Epidermal melanocyte (primary cell): ENCODE data around the gene FAAH.

Experiments used
- DNase-seq: peaks from one replicate; pipeline ENCODE4 v3.0.0; 2011; ENCODE audit warnings: low spot score; ENCODE audit not compliant: insufficient read length

The FAAH gene

GRCh38 chr1:46421739-46422138 is 27.6 kb downstream of the FAAH start:
- no peak for DNase-seq

DNA sequence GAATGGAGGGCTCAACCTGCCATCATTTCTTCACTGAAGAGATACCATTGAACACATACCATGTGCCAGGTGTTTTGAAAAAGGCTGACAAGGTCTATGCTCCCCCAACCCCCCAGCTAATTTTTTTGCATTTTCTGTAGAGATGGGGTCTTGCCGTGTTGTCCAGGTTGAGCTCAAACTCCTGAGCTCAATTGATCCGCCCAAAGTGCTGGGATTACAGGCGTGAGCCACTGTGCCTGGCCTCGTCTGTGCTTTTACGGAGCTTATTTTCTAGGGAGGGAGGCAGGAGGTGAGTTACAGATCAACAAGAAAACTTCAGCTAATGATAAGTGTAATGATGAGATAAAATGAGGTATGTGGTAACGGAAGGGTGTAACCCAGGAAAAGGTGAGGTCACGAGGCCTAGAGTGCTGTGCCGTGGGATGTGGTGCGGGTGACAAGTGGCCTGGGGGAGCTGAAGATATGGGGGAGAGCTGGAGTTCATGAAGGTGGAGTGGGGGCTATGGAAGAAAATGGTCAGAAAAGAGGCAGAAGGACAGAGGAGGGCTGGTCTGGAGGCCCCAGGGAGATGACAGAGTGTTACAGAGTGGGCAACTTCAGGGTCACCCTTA is 28.2 kb downstream of the FAAH start:
- no peak for DNase-seq

DNA sequence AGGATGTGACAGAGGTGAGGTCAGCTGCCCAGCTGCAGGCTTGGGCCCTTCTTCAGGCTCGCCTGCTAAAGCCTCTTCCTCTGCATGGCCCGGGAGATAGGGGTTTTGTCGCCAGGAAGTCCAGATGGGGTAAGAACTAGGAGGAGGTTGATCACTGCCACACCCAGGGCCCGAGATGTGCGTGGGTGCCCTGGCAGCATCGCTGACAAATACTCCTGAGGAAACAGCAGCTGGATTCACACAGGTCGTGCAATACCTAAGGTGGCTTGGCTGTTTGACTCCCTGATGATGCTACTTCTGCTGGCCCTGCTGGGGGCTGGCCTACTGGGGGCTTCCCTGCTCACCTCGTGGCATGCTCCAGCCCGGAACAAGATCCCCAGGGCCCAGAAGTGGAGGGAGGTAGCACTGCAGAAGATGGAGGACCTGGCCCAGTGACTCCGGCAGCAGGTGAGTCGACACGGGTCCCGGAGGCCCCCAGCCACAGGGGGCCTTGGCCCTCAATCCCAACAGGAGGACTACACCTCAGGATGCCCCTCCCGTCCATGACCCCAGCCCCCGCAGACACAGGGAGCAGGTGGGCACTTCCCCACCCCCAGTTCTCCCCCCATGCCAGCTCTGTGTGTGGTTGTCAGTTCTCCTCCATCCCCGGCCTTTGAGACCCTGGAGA is 29.6 kb downstream of the FAAH start:
- no peak for DNase-seq

DNA sequence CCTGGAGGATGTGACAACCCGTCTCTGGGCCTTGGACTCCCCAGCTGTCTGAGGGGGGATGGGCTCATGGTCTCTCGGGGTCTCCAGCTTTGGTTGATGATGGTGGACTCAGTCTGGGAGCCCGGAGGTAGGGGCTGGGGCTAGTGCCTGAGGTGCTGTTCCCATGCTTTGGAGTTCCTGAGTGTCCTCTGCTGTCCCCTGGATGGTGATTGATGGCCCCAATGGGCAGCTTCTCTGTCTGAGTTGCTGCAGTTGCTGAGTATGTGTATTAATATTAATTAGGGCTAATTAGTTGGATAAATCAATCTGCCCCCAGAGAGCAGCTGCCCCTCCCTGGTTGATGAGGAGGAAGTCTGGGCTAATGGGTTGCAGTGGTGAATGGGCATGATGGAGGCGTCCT is 30.6 kb downstream of the FAAH start:
- DNase-seq, result no peak

- DNase-seq, result no peak
These were observed 31.6 kb downstream of the FAAH start for GRCh38 chr1:46425726-46426125.

DNA sequence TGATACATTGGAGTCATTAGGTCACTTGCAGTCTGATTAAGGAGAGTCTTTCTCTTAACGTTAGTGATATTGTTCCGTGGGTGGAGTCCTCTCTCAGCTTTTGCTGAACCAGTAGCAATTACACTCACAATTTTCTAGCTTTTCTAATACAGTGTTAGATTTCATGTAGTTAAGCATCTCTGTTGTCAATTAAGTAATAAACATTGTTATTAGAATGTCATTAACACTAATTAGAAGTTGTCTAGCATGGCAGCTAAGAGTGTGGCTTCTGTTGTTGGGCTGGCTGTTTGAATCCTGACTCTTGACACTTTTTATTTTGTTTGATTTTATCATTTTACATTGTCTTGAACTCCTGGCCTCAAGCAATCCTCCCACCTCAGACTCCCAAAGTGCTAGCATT is 33.4 kb downstream of the FAAH start:
- DNase-seq, result no peak

DNA sequence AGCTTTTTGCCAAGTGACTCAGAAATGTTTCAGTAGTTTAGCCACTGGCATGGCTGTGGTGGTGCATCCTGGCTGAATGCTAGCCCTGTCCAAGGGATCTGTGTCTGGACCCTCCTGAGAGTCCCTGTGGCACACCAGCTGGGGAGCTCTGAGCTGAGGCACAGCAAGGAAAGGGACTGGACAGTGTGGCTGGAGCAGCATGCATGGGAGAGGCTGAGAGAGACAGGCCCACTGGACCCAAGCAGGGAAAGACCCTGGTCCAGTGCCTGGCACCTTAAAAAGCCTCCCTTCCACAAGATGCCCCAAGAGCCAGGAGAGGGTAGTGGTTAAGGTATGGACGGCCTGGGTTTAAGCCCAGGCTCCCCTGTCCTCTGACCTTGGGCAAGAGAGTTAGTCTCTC is 35.3 kb downstream of the FAAH start:
- DNase-seq, result no peak

- no peak for DNase-seq
These were observed 37.6 kb downstream of the FAAH start for GRCh38 chr1:46431695-46432094.

DNA sequence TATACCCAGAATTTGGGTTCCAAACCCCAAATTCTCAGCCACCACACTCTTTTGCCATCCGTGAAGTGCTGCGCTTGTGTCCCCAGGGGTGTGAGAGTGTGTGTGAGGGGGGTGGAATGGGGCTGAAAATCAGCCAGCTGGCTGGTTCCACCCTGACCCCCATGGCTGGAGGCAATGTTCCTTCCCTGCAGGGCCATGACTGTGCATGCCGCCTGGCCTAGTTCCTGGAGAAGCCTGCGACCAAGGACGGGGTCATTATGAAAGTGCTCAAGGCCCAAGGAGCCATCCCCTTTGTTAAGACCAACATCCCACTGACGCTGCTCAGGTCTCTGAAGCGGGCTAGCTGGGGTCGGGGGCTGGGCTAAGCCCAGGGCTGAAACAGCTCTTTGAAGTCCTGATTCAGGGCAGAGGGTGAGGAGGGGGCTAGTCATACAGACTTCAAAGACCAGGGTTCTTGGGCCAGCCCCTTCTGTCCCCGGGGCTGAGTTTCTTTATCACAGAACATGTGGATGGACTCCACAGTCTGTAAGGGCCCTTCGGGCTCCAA is 38.7 kb downstream of the FAAH start:
- DNase-seq, result no peak

DNA sequence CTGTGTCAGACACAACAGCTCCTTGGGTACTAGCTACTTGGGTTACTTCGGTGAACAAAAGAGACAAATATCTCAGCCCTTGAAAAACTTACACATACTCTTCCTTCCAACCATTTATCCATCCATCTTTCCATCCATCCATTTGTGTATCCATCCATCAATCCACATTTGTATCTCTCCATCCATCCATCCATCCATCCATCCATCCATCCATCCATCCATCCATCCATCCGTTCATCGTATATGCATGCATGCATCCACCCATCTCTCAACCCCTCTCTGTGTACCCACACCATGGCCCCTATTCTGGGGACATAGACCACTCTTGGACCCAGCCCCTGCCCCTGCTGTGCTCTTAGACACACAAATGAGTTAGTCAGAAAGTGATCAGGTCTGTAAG is 40.2 kb downstream of the FAAH start:
- no peak for DNase-seq

- no peak for DNase-seq
These were observed 42.7 kb downstream of the FAAH start for GRCh38 chr1:46436844-46437243.

DNA sequence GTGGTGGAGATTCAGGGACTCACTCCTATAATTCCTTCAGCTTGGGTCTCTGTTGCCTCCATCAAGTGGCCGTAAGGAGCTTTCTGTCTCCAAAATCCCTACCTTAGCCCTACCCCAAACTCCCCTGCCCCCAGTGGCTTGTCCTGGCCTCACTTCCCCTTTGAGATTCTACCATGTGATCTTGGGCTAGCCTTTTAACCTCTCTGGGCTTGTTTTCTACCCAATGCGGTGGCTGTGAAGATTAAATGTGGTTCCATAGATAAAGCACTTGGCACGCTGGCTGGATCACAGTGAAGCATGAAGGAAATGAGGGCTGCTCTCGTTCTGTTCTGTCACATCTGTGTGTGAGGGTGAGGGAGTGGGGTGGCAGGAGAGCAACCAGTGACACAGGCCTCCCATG is 43.6 kb downstream of the FAAH start:
- no peak for DNase-seq

- no peak for DNase-seq
These were observed 44.2 kb downstream of the FAAH start for GRCh38 chr1:46438346-46438745.

GRCh38 chr1:46440478-46440877 is 46.4 kb downstream of the FAAH start:
- DNase-seq, result no peak

DNA sequence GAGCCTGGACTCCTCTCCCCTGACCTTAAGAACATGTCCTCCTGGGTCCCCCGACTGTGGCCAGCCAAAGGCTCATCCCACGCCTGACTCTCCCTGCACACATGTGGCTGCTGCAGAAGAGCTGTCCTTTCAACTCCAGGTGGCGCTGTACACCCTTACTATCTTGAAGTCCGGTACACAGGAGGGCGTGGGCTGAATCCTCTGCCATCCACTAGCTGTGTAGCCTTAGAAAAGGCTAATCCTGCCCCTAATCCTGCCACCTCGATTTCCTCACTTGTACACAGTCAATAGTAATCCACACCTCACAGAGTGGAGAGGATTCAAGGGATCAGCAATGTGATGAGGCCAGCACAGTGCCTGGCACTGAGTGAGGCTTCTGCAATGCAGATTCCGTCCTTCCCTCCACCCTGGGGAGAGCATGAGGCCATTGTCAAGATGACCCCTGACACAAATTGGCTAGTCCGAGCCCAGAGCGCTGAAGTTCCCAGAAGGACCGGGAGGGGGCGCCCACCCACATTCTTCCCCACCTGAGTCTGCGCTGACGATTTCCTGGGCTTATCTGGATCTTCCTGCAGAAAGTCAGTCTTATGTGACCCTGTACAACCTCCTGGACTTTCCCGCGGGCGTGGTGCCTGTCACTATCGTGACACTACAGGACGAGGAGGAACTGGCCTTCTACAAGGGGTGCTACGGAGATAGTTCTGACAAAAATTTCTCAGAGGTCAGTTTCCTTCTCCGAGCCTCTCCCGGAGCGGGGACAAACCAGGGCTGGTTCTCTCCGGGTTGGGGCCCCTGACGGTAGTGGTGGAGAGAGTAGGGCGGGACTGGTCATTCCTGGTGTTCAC is 48.4 kb downstream of the FAAH start:
- peak; percentile 79 for DNase-seq

DNA sequence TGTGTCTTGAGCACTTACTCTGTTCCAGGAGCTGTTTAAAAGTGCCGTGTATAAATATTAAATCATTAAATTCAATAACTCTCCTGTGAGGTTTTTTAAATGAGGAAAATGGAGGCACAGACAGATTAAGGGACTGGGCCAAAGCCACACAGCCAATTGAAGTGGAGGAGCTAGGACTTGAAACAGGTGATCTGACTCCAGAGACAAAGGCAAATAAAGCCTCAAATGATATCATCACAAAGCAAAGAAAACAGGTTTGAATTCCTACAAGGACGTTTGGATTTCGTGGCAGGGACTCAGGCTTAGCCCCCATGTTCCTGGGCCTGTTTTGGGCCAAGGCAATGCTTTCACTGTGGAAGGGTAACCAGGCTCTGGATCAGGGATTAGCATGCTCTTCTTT is 50.3 kb downstream of the FAAH start:
- DNase-seq, result no peak

DNA sequence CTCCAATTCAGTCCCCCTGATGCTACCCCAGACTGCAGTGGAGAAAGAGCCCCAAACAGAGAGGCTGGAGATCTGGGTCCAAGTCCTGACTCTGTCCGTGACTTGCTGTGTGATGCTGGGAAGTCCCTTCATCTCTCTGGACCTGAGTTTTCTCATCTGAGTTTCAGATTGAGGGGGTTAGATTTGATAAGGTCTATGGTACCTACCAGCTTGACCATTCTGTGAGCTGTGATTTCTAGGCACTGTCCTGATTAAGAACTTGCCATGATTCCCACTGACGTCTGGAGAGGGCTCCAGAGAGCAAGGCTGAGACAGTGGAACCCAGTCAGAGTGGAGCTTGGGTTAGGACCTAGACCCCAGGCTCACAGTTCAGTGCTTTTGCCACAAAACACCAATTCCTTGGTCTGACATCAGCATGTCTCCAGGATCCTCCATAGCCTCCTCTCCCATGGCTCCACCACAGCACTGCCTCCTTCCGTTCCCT is 51.7 kb downstream of the FAAH start:
- DNase-seq, result no peak

DNA sequence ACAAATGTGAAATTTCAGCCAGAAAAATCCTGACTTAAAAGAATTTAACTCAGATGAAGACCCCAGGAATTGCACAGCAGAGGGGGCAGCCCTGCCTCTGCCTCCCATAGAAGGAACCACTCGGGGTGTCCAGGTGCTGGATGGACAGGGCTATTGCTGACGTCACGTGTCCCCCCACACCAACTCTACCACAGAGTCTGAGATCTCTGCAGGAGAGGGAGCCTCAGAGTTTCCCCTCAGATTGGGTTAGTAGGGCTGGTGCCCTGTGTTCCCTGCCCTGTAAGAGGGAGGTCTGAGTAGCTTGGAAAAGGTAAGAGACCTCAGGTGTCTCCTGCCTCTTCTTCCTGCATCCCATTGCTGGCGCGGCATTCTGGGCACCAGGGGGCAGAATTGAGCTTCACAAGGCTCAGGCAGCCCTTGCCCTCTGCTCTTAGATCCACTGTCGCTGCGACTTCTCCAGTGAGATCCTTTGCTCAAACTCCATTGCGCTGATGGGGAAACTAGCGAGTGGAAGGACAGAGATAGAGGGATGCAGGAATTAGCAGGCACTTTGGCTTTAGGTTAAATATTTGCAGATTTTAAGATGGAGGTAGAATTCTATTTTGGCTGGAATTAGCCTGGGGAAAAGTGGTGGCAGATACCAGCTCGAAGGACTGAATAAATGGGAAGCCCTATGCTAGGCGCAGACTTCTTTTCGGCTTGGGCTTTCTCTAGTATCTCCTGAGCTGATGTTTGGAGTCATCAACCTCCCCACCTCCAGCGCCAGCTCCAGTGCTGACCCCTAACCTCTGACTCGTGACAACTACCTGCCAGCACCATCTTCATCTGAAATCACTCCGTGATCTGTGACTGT is 52.8 kb downstream of the FAAH start:
- peak; percentile 59 for DNase-seq

- no peak for DNase-seq
These were observed 53.5 kb downstream of the FAAH start for GRCh38 chr1:46447499-46448108.

- no peak for DNase-seq
These were observed 54.2 kb downstream of the FAAH start for GRCh38 chr1:46448109-46448911.
